Lower leg skin (tissue), 4 donors: ENCODE data around the gene ZCCHC13. TPM values are rescaled to one million over a fixed set of nuclear protein-coding genes. Genes with fewer than 3 reads are reported as not detected.
"Not testable (repeated sequence)": the region's sequence is repeated elsewhere in the genome, so short reads cannot be mapped to it uniquely, and the experiment has no call there.

ENCODE experiments used
- DNase-seq, 2 donors: peaks; one replicate each; pipeline ENCODE4 v3.0.0-alpha.2; 2019; ENCODE audit warnings: low spot score in 2 of 2
- H3K4me3 ChIP-seq: fragments of 200-600 bp; sonication (generic); 2 replicates; pipeline ENCODE4 v1.5.1; 2017; ENCODE audit warnings: mild to moderate bottlenecking, low read depth; ENCODE audit not compliant: poor library complexity, severe bottlenecking
- POLR2A ChIP-seq, 2 donors: fragments of 450-650 bp; IDR thresholded peaks; one replicate each; pipeline ENCODE4 v1.6.1; 2016 to 2017; ENCODE audit warnings: antibody characterized with exemption in 2 of 2, mild to moderate bottlenecking in 1 of 2, moderate library complexity in 1 of 2
- WGBS, 2 donors: methylation state at CpG; one replicate each; pipeline ENCODE4 v1.1.5; 2018; 5-methylcytosine and 5-hydroxymethylcytosine counted together
- intact Hi-C: fragments of 100-400 bp; cut with DNase I; formaldehyde crosslinking; loops from one replicate; pipeline ENCODE4 v1.15.0; 2023; ENCODE audit warnings: low total_unique reads
- total RNA-seq, 4 donors: library from RNA; depleted of rRNA; stranded (reverse); fragments of >200 nt; gene quantifications; one replicate each; pipeline ENCODE4 v1.1.0, GENCODE V29; 2016
- TF ChIP-seq, protein P1 (sequence below), 3 donors: fragments of 450-650 bp; IDR thresholded peaks; one replicate each; pipeline ENCODE4 v1.5.1; 2016; ENCODE audit warnings: antibody characterized with exemption in 3 of 3, mild to moderate bottlenecking in 3 of 3, moderate library complexity in 2 of 3

ZCCHC13 gene
- not detected for total RNA-seq

DNA sequence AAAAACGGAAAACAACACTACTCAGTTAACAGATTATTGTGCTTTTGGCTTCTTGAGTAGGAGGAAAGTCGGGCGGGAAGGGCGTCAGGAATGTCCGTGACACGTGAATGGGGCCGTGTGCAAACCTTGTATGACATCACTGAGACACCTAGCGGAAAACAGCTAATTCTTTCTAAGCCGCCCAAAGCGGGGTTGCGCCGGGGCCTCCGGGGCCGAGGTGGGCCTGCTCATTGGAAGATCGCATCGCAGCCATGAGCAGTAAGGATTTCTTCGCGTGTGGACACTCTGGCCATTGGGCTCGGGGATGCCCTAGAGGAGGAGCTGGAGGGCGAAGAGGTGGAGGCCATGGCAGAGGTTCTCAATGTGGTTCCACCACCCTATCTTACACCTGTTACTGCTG lies at the start of gene ZCCHC13:
Gene ZCCHC13 (plus strand): TSS at position 165 of the 400 bp plus-strand sequence. CDS start 87 bp downstream, at position 252.
- intact Hi-C loops: no loop called here
- whole genome bisulfite sequencing, 2 donors: 88 to 94% methylated on average over 20 of the region's 20 CpGs
- TF ChIP-seq, protein P1, sequence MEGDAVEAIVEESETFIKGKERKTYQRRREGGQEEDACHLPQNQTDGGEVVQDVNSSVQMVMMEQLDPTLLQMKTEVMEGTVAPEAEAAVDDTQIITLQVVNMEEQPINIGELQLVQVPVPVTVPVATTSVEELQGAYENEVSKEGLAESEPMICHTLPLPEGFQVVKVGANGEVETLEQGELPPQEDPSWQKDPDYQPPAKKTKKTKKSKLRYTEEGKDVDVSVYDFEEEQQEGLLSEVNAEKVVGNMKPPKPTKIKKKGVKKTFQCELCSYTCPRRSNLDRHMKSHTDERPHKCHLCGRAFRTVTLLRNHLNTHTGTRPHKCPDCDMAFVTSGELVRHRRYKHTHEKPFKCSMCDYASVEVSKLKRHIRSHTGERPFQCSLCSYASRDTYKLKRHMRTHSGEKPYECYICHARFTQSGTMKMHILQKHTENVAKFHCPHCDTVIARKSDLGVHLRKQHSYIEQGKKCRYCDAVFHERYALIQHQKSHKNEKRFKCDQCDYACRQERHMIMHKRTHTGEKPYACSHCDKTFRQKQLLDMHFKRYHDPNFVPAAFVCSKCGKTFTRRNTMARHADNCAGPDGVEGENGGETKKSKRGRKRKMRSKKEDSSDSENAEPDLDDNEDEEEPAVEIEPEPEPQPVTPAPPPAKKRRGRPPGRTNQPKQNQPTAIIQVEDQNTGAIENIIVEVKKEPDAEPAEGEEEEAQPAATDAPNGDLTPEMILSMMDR (IDR thresholded peaks at IDR 0.05): no peak
- TF ChIP-seq POLR2A (IDR thresholded peaks at IDR 0.05): no peak
- DNase-seq: peak in 1 of 2 donors; percentile 59
- H3K4me3 ChIP-seq: no peak within 1 kb of the TSS

DNA sequence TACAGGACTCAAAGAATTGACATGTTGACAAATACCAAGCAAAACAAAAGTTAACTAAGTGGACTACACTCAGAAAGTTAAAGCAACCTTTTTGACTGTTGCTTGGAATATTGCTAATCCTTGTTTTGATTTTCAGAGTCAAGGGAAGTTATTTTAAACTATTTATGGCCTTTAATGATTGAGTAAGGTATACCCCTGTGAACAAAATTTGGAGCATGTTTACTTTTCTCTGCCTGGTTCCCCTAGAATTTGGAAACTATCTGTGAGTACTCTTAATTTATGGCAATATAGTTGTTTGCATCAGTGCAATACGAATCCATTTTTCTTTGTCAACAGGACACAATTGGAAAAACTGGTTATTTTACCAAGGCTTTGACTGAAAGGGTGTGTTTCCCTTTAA lies 45.9 kb upstream of the ZCCHC13 start:
- DNase-seq, intact Hi-C loops: not testable (repeated sequence)
- WGBS, 2 donors: 78 to 100% methylated on average over 1 of the region's 1 CpG

DNA sequence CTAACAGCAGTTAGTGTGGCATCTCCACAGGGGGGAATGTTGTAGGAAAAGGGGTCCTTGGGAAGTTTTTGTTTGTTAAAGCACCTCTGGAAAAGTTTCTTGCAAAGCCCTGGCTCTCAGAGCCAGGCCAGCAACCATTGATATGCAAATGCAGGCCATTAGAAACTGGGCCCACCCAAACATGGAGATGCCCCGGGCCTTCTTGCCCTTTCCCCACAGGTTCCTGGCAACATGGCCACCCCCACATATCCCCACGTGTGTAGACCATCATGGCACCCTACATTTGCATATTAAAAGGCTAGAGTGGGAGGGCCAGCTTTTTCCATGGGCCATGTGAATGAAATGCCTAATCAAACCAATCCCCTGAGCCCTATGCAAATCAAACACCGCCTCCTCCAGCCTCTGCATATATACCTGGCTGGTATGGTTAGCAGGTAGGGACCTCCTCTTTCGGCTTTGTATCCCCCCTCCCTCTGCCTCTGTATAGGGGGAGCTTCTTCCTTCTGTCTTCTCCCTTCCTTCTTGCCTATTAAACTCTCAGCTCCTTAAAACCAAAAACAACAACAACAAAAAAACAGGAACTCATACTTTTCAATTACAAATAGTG lies 44.0 kb upstream of the ZCCHC13 start:
- TF ChIP-seq POLR2A (IDR thresholded peaks at IDR 0.05): no peak
- TF ChIP-seq, protein P1 (IDR thresholded peaks at IDR 0.05): no peak
- WGBS, 2 donors: 52 to 78% methylated on average over 4 of the region's 4 CpGs
- no peak for DNase-seq
- H3K4me3 ChIP-seq: no peak overlapping the region
- intact Hi-C loops: no loop called here

More for the DNA sequence above, 45.9 kb upstream of the ZCCHC13 start:
- not testable (repeated sequence) for H3K4me3 ChIP-seq

DNA sequence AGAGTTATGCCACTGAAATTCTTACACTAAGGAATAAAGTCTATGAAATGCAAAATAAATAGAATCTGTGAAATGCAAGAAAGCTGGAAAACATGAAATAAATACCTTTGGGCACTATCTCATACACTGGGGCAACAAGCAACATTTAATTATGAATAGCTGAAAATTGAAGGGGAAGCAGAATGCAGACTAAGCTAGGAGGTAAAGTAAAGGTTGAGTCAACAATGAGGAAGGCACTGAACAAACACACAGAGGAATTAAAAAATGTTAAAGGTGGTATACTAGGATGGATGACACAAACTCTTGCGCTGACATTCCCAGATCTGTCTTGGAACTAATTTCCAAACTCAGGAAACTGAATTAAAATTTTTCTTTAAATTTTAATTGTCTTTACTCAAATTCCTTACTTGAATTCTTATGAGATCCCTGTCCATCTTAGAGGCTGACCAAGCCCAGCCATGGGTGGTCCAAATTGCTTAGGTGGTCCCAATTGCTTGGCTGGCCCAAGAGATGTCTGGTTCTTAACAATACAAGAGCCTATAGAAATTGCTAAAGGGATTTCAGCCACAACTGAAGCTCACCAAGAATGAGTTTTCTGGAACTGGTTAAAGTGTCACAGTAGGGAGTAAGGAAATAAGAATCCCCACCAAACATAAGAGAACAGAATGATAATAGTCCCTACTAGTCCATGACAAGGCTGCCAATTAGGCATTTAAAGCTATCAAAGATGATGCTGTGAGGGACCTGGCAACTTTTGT lies 41.3 kb upstream of the ZCCHC13 start:
- 88 to 100% methylated on average over 1 of the region's 1 CpG for WGBS, 2 donors
- intact Hi-C loops: no loop called here
- TF ChIP-seq, protein P1 (IDR thresholded peaks at IDR 0.05): no peak
- no peak for TF ChIP-seq POLR2A (IDR thresholded peaks at IDR 0.05)
- no peak for DNase-seq
- H3K4me3 ChIP-seq: no peak overlapping the region

DNA sequence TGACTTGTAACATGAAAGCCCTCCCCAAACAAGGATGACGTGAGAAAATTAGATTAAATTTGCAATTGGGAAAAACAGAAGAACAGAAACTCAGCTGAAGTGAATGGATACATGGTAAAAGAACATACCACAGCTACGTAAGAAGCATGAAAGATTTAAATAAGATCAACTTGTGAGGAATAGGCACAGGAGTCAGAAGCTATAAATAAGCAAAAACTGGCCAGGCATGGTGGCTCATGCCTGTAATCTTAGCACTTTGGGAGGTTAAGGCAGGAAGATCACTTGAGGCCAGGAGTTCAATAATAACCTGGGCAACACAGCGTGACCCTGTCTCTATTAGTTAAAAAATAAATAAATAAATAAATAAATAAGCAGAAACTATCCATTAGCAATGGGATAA lies 33.6 kb upstream of the ZCCHC13 start:
- no peak for DNase-seq
- 77 to 92% methylated on average over 3 of the region's 3 CpGs for WGBS, 2 donors
- intact Hi-C loops: no loop called here
- H3K4me3 ChIP-seq: no peak overlapping the region
- TF ChIP-seq, protein P1 (IDR thresholded peaks at IDR 0.05): no peak
- no peak for TF ChIP-seq POLR2A (IDR thresholded peaks at IDR 0.05)

DNA sequence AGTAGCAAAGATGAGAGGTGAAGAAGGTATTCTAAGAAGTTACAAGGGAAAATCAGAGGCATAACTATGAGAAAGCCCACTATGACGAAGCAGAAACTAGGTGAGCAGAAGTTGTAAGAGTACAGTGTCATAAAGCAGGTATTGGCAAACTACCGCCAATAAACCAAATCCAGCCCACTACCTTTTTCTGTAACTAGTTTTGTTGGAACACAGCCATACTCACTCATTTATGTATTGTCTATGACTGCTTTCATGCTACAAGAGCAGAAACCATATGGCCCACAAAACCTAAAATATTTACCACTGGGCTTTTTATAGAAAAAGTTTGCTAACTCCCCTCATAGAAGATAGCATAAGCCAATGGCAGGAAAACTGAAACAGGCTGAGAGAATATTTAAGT lies 31.8 kb upstream of the ZCCHC13 start:
- WGBS, 2 donors: 89 to 95% methylated on average over 2 of the region's 2 CpGs
- TF ChIP-seq, protein P1 (IDR thresholded peaks at IDR 0.05): no peak
- TF ChIP-seq POLR2A (IDR thresholded peaks at IDR 0.05): no peak
- no peak for DNase-seq
- intact Hi-C loops: no loop called here
- no peak overlapping the region for H3K4me3 ChIP-seq
